Suprapubic skin (tissue), 4 donors: ENCODE measurements around the gene NSUN2. TPM values are rescaled to one million over a fixed set of nuclear protein-coding genes. Genes with fewer than 3 reads are reported as not detected.

ENCODE experiments used
- DNase-seq, 2 donors: peaks; one replicate each; pipeline ENCODE4 v3.0.0-alpha.2; 2019; ENCODE audit warnings: low spot score in 2 of 2
- H3K27ac ChIP-seq: fragments of 200-600 bp; sonication (generic); one replicate; pipeline ENCODE4 v1.5.1; 2019
- H3K27me3 ChIP-seq: fragments of 200-600 bp; sonication (generic); one replicate; pipeline ENCODE4 v1.5.1; 2019
- H3K36me3 ChIP-seq: fragments of 200-600 bp; sonication (generic); one replicate; pipeline ENCODE4 v1.5.1; 2019
- H3K4me1 ChIP-seq: fragments of 200-600 bp; sonication (generic); one replicate; pipeline ENCODE4 v1.5.1; 2019
- H3K4me3 ChIP-seq: fragments of 200-600 bp; sonication (generic); one replicate; pipeline ENCODE4 v1.5.1; 2019; ENCODE audit warnings: mild to moderate bottlenecking
- H3K9me3 ChIP-seq: fragments of 200-600 bp; sonication (generic); one replicate; pipeline ENCODE4 v1.5.1; 2019
- EP300 ChIP-seq: sonication (generic); formaldehyde crosslinking; IDR thresholded peaks from one replicate; pipeline ENCODE4 v1.6.1; 2017; ENCODE audit warnings: antibody characterized with exemption
- POLR2A ChIP-seq, 2 donors: fragments of 450-650 bp; IDR thresholded peaks; one replicate each; pipeline ENCODE4 v1.6.1; 2017; ENCODE audit warnings: antibody characterized with exemption in 2 of 2, mild to moderate bottlenecking in 2 of 2, moderate library complexity in 2 of 2
- POLR2AphosphoS5 ChIP-seq, 3 donors: sonication (generic); formaldehyde crosslinking; IDR thresholded peaks; one replicate each; pipeline ENCODE4 v1.6.1; 2017; ENCODE audit warnings: antibody characterized with exemption in 3 of 3
- WGBS: methylation state at CpG from one replicate; pipeline ENCODE4 v1.1.5; 2018; 5-methylcytosine and 5-hydroxymethylcytosine counted together
- total RNA-seq, 4 donors: library from RNA; depleted of rRNA; stranded (reverse); fragments of >200 nt; gene quantifications; one replicate each; pipeline ENCODE4 v1.1.0, GENCODE V29; 2016
- TF ChIP-seq, protein P1 (sequence below), 2 donors: fragments of 200-600 bp in 1 of 2; fragments of 450-650 bp in 1 of 2; sonication (generic) in 1 of 2; IDR thresholded peaks; one replicate each; pipeline ENCODE4 v1.5.1; 2016 to 2019; ENCODE audit warnings: antibody characterized with exemption in 2 of 2, mild to moderate bottlenecking in 1 of 2, moderate library complexity in 1 of 2

The NSUN2 gene
- total RNA-seq, 4 donors from 2014 or later, result 48.8 to 90.8 (median 56.4) TPM

DNA sequence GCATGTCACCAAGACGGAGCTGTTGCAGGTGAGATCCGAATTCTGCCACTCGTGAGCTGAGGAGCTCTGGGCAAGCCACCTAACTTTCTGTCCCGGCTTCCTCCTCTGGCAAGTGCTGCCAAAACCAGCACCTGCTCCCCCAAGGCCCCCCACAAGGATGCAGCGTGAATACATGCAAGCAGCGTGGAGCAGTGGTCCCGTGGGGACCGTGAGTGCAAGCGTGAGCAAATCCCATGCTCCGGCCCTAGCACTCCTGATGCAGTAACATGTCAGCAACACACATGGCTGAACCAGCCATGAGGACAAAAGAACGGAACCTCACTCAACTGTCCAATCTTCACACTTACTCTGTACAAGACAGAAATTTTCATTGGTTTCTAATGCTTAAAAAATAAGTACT is 31.0 kb downstream of the NSUN2 start:
- Histone ChIP-seq H3K4me1 (no peaks in the 10 kb centered on the region), H3K4me3 (no peak overlapping the region), H3K27me3 (no peaks in the 10 kb centered on the region), H3K36me3 (peaks cover 93% of the 10 kb centered on the region), H3K9me3 (no peaks in the 10 kb centered on the region), H3K27ac (no peak overlapping the region)
- DNase-seq, result no peak
- 92% methylated on average over 11 of the region's 11 CpGs for WGBS
- no peak for TF ChIP-seq POLR2AphosphoS5 (IDR thresholded peaks at IDR 0.05)
- TF ChIP-seq, protein P1, sequence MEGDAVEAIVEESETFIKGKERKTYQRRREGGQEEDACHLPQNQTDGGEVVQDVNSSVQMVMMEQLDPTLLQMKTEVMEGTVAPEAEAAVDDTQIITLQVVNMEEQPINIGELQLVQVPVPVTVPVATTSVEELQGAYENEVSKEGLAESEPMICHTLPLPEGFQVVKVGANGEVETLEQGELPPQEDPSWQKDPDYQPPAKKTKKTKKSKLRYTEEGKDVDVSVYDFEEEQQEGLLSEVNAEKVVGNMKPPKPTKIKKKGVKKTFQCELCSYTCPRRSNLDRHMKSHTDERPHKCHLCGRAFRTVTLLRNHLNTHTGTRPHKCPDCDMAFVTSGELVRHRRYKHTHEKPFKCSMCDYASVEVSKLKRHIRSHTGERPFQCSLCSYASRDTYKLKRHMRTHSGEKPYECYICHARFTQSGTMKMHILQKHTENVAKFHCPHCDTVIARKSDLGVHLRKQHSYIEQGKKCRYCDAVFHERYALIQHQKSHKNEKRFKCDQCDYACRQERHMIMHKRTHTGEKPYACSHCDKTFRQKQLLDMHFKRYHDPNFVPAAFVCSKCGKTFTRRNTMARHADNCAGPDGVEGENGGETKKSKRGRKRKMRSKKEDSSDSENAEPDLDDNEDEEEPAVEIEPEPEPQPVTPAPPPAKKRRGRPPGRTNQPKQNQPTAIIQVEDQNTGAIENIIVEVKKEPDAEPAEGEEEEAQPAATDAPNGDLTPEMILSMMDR (IDR thresholded peaks at IDR 0.05), result no peak
- no peak for TF ChIP-seq POLR2A (IDR thresholded peaks at IDR 0.05)
- no peak for TF ChIP-seq EP300

DNA sequence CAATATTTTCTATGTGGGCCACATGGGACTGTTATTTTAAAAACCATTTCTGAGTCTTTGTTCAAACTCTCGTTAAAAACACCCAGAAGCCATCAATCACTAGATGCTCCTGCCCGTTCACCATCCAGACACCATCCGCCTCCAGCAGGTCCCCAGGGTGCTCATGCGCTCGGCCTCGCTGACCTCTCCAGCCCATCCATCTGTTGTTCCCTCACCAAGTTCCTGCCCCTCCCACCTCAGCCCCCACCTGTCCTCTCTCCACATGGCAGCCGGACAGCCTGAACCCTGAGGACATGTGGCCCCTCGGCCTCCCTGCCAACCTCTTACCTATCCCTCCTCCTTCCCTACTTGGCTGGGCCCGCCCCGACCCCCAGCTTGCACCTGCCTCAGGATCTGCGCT is 31.6 kb downstream of the NSUN2 start:
- no peak overlapping the region for H3K4me3 ChIP-seq
- H3K27me3 ChIP-seq, result no peaks in the 10 kb centered on the region
- no peak for DNase-seq
- no peak overlapping the region for H3K27ac ChIP-seq
- peaks cover 93% of the 10 kb centered on the region for H3K36me3 ChIP-seq
- 90% methylated on average over 11 of the region's 11 CpGs for WGBS
- H3K9me3 ChIP-seq, result no peaks in the 10 kb centered on the region
- TF ChIP-seq EP300, result no peak
- TF ChIP-seq POLR2AphosphoS5 (IDR thresholded peaks at IDR 0.05), result no peak
- TF ChIP-seq, protein P1 (IDR thresholded peaks at IDR 0.05), result no peak
- TF ChIP-seq POLR2A (IDR thresholded peaks at IDR 0.05), result no peak
- H3K4me1 ChIP-seq, result no peaks in the 10 kb centered on the region

DNA sequence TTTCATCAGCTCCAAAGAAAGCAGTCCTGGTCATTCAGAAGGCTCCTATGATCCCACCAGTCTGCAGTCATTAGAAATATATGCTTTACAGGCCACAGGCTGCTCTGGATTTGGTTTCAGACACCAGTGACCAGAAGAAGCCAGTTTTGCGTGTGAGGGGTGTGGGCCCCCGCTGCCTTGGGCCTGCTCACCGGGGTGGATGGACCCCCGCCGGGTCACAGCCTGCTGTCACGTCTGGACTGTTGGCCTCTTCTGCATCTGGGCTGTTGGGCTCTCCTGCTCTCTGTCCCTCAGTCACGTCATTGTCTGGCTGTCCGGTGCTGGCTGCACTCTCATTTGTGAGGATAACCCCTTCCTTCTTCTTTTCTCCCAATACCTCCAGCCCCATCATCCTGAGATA is 33.1 kb downstream of the NSUN2 start:
- no peak for DNase-seq
- Histone ChIP-seq H3K4me3 (no peak overlapping the region), H3K9me3 (no peaks in the 10 kb centered on the region), H3K27ac (no peak overlapping the region), H3K4me1 (no peaks in the 10 kb centered on the region), H3K36me3 (peaks cover 84% of the 10 kb centered on the region), H3K27me3 (no peaks in the 10 kb centered on the region)
- WGBS, result 85% methylated on average over 8 of the region's 8 CpGs
- no peak for TF ChIP-seq POLR2A (IDR thresholded peaks at IDR 0.05)
- TF ChIP-seq EP300, result no peak
- TF ChIP-seq POLR2AphosphoS5 (IDR thresholded peaks at IDR 0.05), result no peak
- TF ChIP-seq, protein P1 (IDR thresholded peaks at IDR 0.05), result no peak

DNA sequence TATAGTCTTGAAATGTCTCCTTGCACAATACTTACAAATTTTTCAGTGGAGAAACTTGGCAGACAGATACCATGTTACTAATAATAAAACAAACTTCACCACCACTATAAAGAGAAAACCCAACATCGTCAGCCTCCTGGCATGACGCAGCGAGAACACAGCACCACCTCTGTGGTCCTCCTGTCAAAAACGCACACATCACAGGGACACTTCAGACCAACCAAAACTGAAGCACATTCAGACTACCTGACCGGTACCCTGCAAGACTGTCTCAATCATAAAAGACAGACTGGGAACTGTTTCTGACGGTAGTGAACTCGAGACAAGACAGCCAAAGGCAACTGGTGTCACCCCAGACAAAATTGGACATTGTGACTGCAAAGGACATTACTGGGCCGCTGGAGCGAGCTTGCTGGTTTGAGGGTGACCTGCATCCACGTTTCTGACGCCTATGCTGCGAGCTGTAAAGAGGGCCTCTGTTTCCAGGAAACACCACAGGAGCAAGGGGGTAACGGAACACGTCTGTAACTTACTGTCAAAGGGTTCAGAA is 34.4 kb downstream of the NSUN2 start:
- H3K4me3 ChIP-seq, result no peak overlapping the region
- no peaks in the 10 kb centered on the region for H3K9me3 ChIP-seq
- no peak overlapping the region for H3K27ac ChIP-seq
- H3K36me3 ChIP-seq, result peaks cover 71% of the 10 kb centered on the region
- H3K4me1 ChIP-seq, result no peaks in the 10 kb centered on the region
- TF ChIP-seq POLR2AphosphoS5 (IDR thresholded peaks at IDR 0.05) (no peak), EP300 (no peak), POLR2A (IDR thresholded peaks at IDR 0.05) (no peak)
- TF ChIP-seq, protein P1 (IDR thresholded peaks at IDR 0.05), result no peak
- WGBS, result 74% methylated on average over 13 of the region's 14 CpGs
- DNase-seq, result no peak
- no peaks in the 10 kb centered on the region for H3K27me3 ChIP-seq

DNA sequence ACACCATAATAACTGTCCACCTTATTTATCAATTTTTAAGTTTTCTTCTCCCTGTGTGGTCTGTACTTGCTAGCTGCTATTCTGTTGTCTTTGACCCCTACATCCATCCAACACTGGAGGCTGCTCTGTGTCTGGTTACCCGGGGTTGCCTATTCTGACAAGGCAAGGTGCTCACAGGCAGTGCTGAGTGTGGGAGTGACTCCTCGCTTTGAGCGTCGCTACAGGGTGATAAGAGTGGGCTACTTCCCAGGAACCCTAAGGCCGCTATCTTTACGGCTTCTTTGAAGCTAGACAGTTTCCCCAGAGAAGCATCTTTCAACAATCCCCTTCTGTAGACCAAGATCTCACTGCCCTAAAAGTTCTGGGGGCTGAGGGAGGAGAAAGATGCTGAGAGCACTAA is 35.3 kb downstream of the NSUN2 start:
- Histone ChIP-seq H3K36me3 (peaks cover 62% of the 10 kb centered on the region), H3K9me3 (no peaks in the 10 kb centered on the region), H3K4me3 (no peak overlapping the region), H3K4me1 (no peaks in the 10 kb centered on the region), H3K27me3 (no peaks in the 10 kb centered on the region), H3K27ac (no peak overlapping the region)
- TF ChIP-seq EP300 (no peak), POLR2A (IDR thresholded peaks at IDR 0.05) (no peak), POLR2AphosphoS5 (IDR thresholded peaks at IDR 0.05) (no peak)
- TF ChIP-seq, protein P1 (IDR thresholded peaks at IDR 0.05), result no peak
- DNase-seq, result no peak
- 87% methylated on average over 6 of the region's 6 CpGs for WGBS
